HG03575 (cell line): ENCODE measurements around the gene PREX1.

ENCODE experiments used
- ATAC-seq: cut with Tn5 transposase; IDR thresholded peaks from one replicate; pipeline ENCODE4 v1.9.1; 2021; ENCODE audit not compliant: unreplicated experiment, insufficient number of reproducible peaks, low FRiP score; ENCODE audit errors: extremely low read depth

The PREX1 gene

GRCh38 chr20:48578397-48579098 is 249.3 kb downstream of the PREX1 start:
- no peak for ATAC-seq

DNA sequence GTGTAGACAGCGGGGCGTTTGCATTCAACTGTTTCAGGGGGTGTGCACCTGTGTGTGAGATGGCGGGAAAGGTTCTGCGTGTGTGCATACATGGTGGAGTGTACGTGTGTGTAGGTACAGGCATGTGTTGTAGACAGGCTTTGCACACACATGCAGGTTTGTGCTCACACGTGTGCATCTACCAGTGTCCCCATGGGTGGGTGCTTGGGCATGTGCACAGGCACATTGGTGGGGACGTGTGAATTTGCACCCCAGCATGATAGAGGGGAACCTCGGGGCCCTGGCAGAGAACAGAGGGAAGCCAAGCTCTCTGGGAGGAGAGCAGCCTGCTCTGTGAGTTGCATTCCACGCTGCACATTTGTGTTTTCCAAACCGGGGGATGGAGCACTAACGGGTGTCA is 250.2 kb downstream of the PREX1 start:
- ATAC-seq: no peak

DNA sequence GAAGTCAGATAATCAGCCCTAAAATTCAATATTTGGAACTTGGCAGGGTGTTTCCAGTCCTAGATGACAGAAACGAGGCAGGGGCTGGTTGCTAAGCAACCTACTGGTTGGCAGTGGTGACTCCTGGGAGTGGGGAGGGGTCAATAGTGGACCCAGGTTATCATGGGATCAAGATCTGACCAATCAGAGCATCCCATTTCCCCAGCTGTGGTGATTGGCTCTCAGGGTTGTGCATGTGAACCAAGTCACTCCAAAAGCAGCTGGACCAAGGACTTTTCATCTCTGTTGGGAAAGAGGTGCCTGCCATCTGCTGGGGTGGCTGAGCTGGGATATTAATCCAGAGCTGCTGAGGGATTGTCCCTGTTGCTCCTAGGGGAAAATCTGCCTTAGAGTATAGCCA is 253.4 kb downstream of the PREX1 start:
- no peak for ATAC-seq
